ENCODE data around the gene MOB3A. TPM values are rescaled to one million over a fixed set of nuclear protein-coding genes. Genes with fewer than 3 reads are reported as not detected.
A peak's percentile ranks its signal among the peaks of the same experiment; 100 is the strongest.
"Not testable (repeated sequence)": the region's sequence is repeated elsewhere in the genome, so short reads cannot be mapped to it uniquely, and the experiment has no call there.

Gene MOB3A
- polyA plus RNA-seq, 1 donor, result 13.4 TPM

- not testable (repeated sequence) for DNase-seq (ENCODE audit: low read depth)
These were observed 61.9 kb downstream of the MOB3A start for GRCh38 chr19:2034253-2034652.

- DNase-seq (ENCODE audit: low read depth), result no peak
These were observed 62.3 kb downstream of the MOB3A start for GRCh38 chr19:2033825-2034159.

GRCh38 chr19:2033115-2033824 is 62.9 kb downstream of the MOB3A start:
- DNase-seq (ENCODE audit: low read depth), result no peak

GRCh38 chr19:2032296-2032941 is 63.7 kb downstream of the MOB3A start:
- no peak for DNase-seq (ENCODE audit: low read depth)

GRCh38 chr19:2027361-2027760 is 68.8 kb downstream of the MOB3A start:
- peak; percentile 74 for DNase-seq (ENCODE audit: low read depth)

GRCh38 chr19:2026770-2027169 is 69.4 kb downstream of the MOB3A start:
- DNase-seq (ENCODE audit: low read depth), result no peak

GRCh38 chr19:2022289-2022688 is 73.8 kb downstream of the MOB3A start:
- DNase-seq (ENCODE audit: low read depth), result no peak

- DNase-seq (ENCODE audit: low read depth), result no peak
These were observed 74.5 kb downstream of the MOB3A start for GRCh38 chr19:2021453-2022140.

Other genes with a start within 250 kb of the MOB3A start
- 22.8 TPM for gene REXO1, start 247.8 kb downstream of the MOB3A start, polyA plus RNA-seq (ENCODE audit: insufficient read length)
- 13.6 TPM for gene KLF16, start 232.7 kb downstream of the MOB3A start, polyA plus RNA-seq (ENCODE audit: insufficient read length)
- gene ABHD17A, start 210.8 kb downstream of the MOB3A start, polyA plus RNA-seq (ENCODE audit: insufficient read length), result 52.9 TPM
- 2.4 TPM for gene ADAT3, start 190.9 kb downstream of the MOB3A start, polyA plus RNA-seq (ENCODE audit: insufficient read length)
- gene SCAMP4, start 190.9 kb downstream of the MOB3A start, polyA plus RNA-seq (ENCODE audit: insufficient read length), result 27.1 TPM
- 37.1 TPM for gene CSNK1G2, start 155.2 kb downstream of the MOB3A start, polyA plus RNA-seq (ENCODE audit: insufficient read length)
- 68.1 TPM for gene BTBD2, start 80.6 kb downstream of the MOB3A start, polyA plus RNA-seq (ENCODE audit: insufficient read length)
- 95.0 TPM for gene MKNK2, start 45.1 kb downstream of the MOB3A start, polyA plus RNA-seq (ENCODE audit: insufficient read length)
- 1.1 TPM for gene IZUMO4, start 589 bp upstream of the MOB3A start, polyA plus RNA-seq (ENCODE audit: insufficient read length)
- 53.5 TPM for gene AP3D1, start 55.2 kb upstream of the MOB3A start, polyA plus RNA-seq (ENCODE audit: insufficient read length)
- gene DOT1L, start 67.6 kb upstream of the MOB3A start, polyA plus RNA-seq (ENCODE audit: insufficient read length), result 20.0 TPM
- 64.0 TPM for gene PLEKHJ1, start 140.0 kb upstream of the MOB3A start, polyA plus RNA-seq (ENCODE audit: insufficient read length)
- gene SF3A2, start 140.5 kb upstream of the MOB3A start, polyA plus RNA-seq (ENCODE audit: insufficient read length), result 63.8 TPM
- 6.1 TPM for gene AMH, start 153.0 kb upstream of the MOB3A start, polyA plus RNA-seq (ENCODE audit: insufficient read length)
- 84.3 TPM for gene JSRP1, start 160.1 kb upstream of the MOB3A start, polyA plus RNA-seq (ENCODE audit: insufficient read length)
- gene PEAK3, start 185.8 kb upstream of the MOB3A start, polyA plus RNA-seq (ENCODE audit: insufficient read length), result 0.05 TPM
- gene LINGO3, start 211.8 kb upstream of the MOB3A start, polyA plus RNA-seq (ENCODE audit: insufficient read length), result 0.13 TPM
- gene LSM7, start 232.3 kb upstream of the MOB3A start, polyA plus RNA-seq (ENCODE audit: insufficient read length), result 68.1 TPM
- 45.2 TPM for gene SPPL2B, start 232.4 kb upstream of the MOB3A start, polyA plus RNA-seq (ENCODE audit: insufficient read length)